Measurements from ENCODE around the gene DMRTC1B. TPM values are rescaled to one million over a fixed set of nuclear protein-coding genes. Genes with fewer than 3 reads are reported as not detected.
"Not testable (repeated sequence)": the region's sequence is repeated elsewhere in the genome, so short reads cannot be mapped to it uniquely, and the experiment has no call there.

DMRTC1B gene
- total RNA-seq, 1 donor from 2014 or later, result not detected

- DNase-seq (ENCODE audit: low spot score in 2 of 2); H3K4me1 ChIP-seq; intact Hi-C loops (cut with DNase I): not testable (repeated sequence)
Measured at GRCh38 chrX:72788142-72788541, 11.5 kb downstream of the DMRTC1B start.

GRCh38 chrX:72790390-72790789 is 13.7 kb downstream of the DMRTC1B start:
- H3K36me3 ChIP-seq; H3K4me3 ChIP-seq; H3K4me1 ChIP-seq; H3K27me3 ChIP-seq; H3K27ac ChIP-seq; H3K9me3 ChIP-seq; intact Hi-C loops (cut with DNase I): not testable (repeated sequence)
- DNase-seq (ENCODE audit: low spot score in 2 of 2), result peak in 1 of 2 donors; percentile 27

More at GRCh38 chrX:72788142-72788541, 11.5 kb downstream of the DMRTC1B start:
- H3K27me3 ChIP-seq, H3K36me3 ChIP-seq, H3K4me3 ChIP-seq, H3K27ac ChIP-seq, H3K9me3 ChIP-seq: not testable (repeated sequence)

- H3K27ac ChIP-seq; H3K9me3 ChIP-seq; intact Hi-C loops (cut with DNase I); DNase-seq (ENCODE audit: low spot score in 2 of 2); H3K4me3 ChIP-seq; H3K27me3 ChIP-seq; H3K36me3 ChIP-seq; H3K4me1 ChIP-seq: not testable (repeated sequence)
Measured at GRCh38 chrX:72808110-72808509, 31.4 kb downstream of the DMRTC1B start, which contains the start of gene FAM236D. Gene FAM236D, minus strand, starts transcription at chrX:72808210. Its CDS starts 100 bp downstream, at chrX:72808110.

- H3K4me1 ChIP-seq; H3K27ac ChIP-seq; H3K27me3 ChIP-seq; H3K4me3 ChIP-seq; intact Hi-C loops (cut with DNase I); H3K9me3 ChIP-seq; H3K36me3 ChIP-seq; DNase-seq (ENCODE audit: low spot score in 2 of 2): not testable (repeated sequence)
Measured at GRCh38 chrX:72830701-72831100, 54.0 kb downstream of the DMRTC1B start.

- H3K9me3 ChIP-seq; H3K27ac ChIP-seq; H3K4me3 ChIP-seq; DNase-seq (ENCODE audit: low spot score in 2 of 2); H3K4me1 ChIP-seq; H3K36me3 ChIP-seq; H3K27me3 ChIP-seq; intact Hi-C loops (cut with DNase I): not testable (repeated sequence)
Measured at GRCh38 chrX:72837532-72837931, 60.8 kb downstream of the DMRTC1B start.

GRCh38 chrX:72882898-72883297 is 106.2 kb downstream of the DMRTC1B start:
- H3K36me3 ChIP-seq; intact Hi-C loops (cut with DNase I); DNase-seq (ENCODE audit: low spot score in 2 of 2); H3K27ac ChIP-seq; H3K27me3 ChIP-seq; H3K4me1 ChIP-seq; H3K9me3 ChIP-seq; H3K4me3 ChIP-seq: not testable (repeated sequence)

- H3K27me3 ChIP-seq; DNase-seq (ENCODE audit: low spot score in 2 of 2); H3K4me3 ChIP-seq; H3K4me1 ChIP-seq; H3K36me3 ChIP-seq; H3K27ac ChIP-seq; intact Hi-C loops (cut with DNase I); H3K9me3 ChIP-seq: not testable (repeated sequence)
Measured at GRCh38 chrX:72889740-72890139, 113.0 kb downstream of the DMRTC1B start.

Other genes with a start within 250 kb of the DMRTC1B start
- 41.1 TPM for gene HDAC8, start 204.0 kb upstream of the DMRTC1B start, total RNA-seq
- 4.8 TPM for gene PHKA1, start 62.6 kb upstream of the DMRTC1B start, total RNA-seq
- not detected for gene FAM236B, start 5.8 kb downstream of the DMRTC1B start, total RNA-seq
- gene FAM236D, start 31.3 kb downstream of the DMRTC1B start, total RNA-seq, result not detected
- gene FAM236C, start 135.7 kb downstream of the DMRTC1B start, total RNA-seq, result not detected
- not detected for gene FAM236A, start 161.3 kb downstream of the DMRTC1B start, total RNA-seq
- not detected for gene DMRTC1, start 166.9 kb downstream of the DMRTC1B start, total RNA-seq
- gene PABPC1L2B, start 226.0 kb downstream of the DMRTC1B start, total RNA-seq, result not detected